GM21526 (cell line): ENCODE data around the gene DNMT3L.
"Not testable (repeated sequence)": the region's sequence is repeated elsewhere in the genome, so short reads cannot be mapped to it uniquely, and the experiment has no call there.

Experiments
- ATAC-seq: cut with Tn5 transposase; IDR thresholded peaks from one replicate; pipeline ENCODE4 v1.9.1; 2021; ENCODE audit warnings: moderate library complexity; ENCODE audit not compliant: unreplicated experiment, low FRiP score

DNMT3L gene

DNA sequence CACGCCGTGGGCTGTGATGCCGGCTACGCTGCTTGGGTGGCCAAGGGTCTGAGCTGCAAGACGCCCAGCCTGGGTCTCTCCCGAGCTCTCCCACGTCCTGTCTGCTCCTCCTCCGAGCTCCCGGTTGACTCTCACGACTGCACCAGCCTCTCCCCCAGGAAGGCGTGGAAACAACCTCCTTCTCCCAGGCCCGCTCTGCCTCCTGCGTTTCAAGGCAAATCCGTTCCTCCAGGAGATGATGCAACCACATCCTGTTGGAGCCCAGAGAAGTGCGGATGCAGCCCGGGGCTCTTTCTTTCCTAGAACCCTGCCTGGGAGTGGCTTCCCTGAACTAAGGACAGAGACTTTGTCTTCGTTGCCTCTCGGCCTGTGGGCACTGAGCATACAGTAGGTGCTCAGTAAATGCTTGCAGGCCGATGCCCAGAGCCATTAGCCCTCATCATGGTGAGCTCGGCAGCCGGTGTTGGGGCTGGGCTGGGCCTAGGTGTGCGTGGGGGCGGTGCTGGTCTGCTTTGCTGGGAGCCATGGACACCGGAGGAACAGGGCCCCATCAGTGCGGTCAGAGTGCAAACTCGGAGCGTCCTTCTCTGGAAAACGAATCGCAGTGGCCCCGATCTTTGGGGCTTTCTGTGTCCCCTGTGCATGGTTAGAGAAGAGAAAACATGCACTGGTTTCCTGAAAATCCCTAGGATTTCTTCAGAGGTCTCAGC is 59.0 kb downstream of the DNMT3L start:
- not testable (repeated sequence) for ATAC-seq

DNA sequence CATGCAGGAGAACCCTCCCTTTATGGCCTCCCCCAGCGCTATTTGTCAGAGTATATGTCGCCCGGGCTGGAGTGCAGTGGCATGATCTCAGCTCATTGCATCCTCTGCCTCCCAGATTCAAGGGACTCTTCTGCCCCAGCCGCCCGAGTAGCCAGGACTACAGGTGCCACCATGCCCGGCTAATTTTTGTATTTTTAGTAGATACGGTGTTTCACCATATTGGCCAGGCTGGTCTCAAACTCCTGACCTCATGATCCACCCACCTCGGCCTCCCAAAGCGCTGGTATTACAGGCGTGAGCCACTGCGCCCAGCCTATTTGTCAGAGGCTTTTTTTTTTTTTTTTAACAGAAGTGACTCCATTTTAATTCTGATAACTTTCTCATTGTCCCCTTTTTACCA is 61.7 kb downstream of the DNMT3L start:
- not testable (repeated sequence) for ATAC-seq

GRCh38 chr21:44199448-44199847 is 62.2 kb downstream of the DNMT3L start:
- no peak for ATAC-seq

DNA sequence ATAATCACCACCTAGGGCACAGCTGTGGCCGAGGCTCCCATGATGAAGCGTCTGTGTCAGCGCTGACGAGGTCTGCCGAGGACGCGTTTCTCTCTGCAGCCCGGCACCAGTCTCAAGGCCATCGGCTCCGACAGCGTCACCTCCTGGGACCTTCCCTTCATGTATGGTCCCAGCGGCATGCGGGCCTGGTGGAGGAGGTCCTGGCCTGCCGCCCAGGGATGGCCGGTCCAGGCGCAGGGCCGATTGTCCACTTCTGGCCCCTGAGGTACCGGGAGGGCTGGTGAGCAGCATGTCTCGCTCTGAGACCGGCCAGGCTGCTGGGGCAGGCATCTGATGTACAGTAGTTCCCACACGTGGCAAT is 64.6 kb downstream of the DNMT3L start:
- ATAC-seq = not testable (repeated sequence)
